Fibroblast of peridontal ligament (primary cell): ENCODE data around the gene ADAM30.
A peak's percentile ranks its signal among the peaks of the same experiment; 100 is the strongest.

Experiments used
- DNase-seq: peaks from one replicate; pipeline ENCODE4 v3.0.0-alpha.2; 2010; ENCODE audit errors: extremely low read depth

Gene ADAM30

DNA sequence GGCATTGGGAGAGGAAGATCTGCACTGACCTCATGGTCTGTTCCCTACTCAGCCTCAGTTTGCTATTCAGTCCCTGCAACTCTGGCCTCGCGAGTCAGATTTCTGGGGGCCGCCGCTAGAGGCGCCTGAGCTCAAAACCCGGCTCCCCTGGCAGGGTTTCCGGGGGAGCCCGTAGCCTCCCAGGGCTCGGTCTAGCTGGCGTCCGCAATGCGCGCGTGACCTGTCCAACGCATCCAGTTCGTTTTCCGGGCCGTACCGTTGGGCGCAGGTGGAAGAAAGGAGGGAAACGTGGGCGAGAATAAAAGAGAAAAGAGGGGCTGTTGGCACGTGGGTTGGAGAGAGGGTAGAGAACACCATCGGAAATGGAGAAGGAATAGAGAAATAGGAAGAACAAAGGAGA, at the start of gene ADAM30:
Gene ADAM30 (minus strand): TSS at position 213 of the 400 bp plus-strand sequence. CDS start 179 bp downstream, at position 34.
- no peak for DNase-seq

DNA sequence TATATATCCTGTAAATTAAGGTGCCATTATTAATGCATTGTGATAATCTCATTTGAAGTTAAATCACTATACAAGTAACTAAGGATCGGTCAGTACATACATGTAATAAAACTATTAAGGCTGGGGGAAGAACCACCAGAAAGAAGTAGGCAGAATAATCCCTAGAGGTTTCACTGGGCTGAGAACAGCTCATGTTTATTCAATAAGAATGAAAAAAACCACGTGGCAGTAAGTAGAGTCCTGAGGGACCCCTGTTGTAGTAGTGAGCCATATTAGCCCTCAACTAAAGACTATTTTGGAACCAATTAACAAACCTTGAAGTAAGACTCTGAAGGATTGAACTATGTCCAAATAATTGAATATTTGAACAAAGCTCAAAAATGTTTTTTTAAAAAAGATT, 46.9 kb upstream of the ADAM30 start:
- DNase-seq: peak; percentile 59

GRCh38 chr1:119941392-119941791, 45.1 kb upstream of the ADAM30 start:
- DNase-seq: no peak

GRCh38 chr1:119940697-119941096, 44.4 kb upstream of the ADAM30 start:
- DNase-seq: no peak

DNA sequence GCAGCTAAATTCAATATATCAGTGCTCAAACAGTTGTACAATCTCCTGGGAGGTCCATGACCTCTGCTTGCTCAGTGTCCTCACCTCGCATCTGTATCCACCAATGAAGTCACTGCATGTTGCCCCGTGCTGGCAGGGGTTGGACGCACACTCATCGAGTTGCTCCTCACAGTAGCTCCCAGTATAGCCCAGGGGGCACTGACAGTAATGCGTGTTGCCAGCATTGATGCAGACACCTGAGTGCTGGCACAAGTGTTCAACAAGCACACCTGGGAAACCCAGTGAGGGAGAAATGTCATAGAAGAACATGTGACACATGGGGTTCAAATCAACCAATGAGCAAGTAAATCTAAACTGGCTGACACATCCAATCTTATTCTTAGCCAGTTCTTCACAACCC, 40.9 kb upstream of the ADAM30 start:
- no peak for DNase-seq

GRCh38 chr1:119935915-119936314, 39.6 kb upstream of the ADAM30 start:
- no peak for DNase-seq

DNA sequence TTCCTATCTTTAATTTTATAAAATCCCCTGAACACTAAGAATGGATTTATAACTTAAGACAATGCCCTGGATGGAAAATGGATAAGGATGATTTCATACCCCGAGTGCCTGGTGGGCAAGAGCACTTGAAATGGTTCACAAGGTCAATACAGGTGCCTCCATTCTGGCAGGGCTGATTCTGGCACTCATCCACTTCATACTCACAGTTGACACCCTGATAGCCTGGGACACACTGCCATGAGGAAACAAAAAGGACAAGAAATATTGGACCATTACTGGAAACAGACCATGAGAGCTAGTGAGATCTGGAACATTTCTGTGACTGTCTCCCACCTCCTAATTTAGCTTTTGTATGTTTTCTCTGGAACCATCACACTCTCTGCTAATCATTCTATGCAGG, 39.1 kb upstream of the ADAM30 start:
- no peak for DNase-seq

DNA sequence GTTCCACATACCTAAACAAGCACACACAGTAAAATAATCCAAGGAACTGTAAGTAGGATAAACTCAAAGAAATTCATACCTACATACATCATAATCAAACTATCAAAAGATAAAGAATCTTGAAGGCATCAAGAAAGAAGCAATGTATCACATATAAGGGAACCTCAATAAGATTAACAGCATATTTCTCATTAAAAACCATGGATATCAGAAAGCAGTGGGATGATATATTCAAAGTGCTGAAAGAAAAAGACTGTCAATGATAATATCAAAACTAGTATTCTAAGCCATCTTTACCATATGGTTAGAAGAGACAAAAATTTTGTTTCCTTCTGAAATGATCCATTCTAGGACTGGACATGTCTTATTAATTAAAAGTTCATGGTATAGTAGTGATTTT, 37.1 kb upstream of the ADAM30 start:
- DNase-seq: no peak

DNA sequence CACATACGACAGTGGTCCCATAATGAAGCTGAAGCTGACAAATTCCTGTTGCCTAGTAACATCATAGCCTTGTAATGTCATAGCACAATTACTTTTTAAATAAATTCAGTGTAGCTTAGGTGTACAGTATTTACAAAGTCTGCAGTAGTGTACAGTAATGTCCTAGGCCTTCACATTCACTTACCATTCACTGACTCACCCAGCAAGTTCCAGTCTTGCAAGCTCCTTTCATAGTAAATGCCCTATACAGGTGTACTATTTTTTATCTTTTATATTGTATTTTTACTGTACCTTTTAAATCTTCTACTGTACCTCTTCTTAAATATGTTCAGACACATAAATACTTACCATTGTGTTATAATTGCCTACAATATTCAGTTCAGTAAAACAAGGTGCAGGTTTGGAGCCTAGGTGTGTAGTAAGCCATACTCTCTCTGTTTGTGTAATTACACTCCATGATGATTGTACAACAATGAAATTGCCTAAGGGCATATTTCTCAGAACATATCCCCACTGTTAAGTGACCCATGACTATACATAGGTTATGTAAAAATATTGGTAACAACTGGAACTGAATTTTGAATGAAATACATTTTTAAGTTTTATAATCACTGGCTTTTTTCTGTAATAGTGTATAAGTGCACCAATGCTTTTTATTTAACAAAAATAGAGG, 33.5 kb upstream of the ADAM30 start:
- no peak for DNase-seq

DNA sequence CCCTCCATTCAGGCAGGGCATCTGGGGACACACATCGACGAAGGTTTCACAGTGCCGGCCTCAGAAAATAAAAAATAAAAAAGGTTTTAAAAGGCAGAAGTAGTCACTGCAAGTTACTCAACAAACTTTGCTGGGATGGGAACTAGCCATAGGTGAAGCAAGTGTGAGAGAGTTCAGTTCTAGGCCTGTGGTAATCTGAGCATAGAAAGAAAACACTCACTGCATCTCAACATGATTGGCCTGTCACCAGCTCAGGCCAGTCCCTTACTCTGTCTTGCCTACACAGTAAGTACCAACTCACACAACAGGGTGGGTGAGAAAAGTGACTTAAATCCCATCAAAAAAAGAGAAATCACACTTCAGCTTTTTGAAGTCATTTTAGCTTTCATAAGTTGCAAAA, 30.2 kb upstream of the ADAM30 start:
- no peak for DNase-seq

DNA sequence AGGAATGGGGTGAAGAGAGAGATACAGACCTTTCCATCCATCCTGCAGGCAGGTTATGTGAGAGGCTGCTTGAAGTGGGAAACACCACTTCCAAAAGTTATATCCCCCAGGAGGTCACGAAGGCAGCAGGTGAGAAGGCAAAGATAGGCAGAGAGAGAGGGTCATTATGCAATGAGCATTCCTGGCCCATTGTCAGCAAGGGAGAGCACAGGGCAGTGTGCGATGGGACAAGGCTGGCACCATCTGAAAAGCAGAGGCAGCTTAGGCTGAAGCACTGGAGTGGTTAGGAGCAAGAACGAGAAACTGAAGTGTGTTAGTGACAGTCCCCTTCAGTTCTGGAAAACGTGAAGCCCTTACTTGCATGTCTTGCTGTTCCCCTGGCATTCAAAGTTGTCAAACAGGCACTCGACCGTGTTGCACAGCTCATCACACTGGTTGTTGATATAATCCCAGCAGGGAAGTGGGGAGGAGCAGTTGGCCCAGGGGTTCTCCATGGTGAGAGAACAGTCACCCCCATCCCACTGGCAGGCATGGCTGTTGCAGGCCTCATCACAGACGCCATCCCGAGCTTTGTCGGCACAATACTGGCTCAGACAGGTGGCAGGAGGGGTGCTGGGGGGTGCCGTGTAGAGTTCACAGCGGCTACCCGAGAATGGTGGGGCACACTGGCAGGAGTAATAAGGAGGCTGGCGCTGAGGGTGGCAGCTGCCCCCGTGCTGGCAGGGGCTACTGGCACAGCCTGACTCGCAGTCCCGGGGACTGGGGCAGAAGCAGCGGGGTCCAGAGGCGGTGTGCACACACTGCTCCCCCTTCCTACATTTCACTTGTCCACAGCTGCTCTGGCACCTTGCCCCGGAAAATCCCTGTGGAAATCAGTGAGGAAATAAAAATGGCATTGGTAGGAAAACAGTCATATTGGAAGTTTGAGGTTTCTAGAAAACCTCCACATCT, 28.9 kb upstream of the ADAM30 start:
- peak; percentile 11 for DNase-seq

DNA sequence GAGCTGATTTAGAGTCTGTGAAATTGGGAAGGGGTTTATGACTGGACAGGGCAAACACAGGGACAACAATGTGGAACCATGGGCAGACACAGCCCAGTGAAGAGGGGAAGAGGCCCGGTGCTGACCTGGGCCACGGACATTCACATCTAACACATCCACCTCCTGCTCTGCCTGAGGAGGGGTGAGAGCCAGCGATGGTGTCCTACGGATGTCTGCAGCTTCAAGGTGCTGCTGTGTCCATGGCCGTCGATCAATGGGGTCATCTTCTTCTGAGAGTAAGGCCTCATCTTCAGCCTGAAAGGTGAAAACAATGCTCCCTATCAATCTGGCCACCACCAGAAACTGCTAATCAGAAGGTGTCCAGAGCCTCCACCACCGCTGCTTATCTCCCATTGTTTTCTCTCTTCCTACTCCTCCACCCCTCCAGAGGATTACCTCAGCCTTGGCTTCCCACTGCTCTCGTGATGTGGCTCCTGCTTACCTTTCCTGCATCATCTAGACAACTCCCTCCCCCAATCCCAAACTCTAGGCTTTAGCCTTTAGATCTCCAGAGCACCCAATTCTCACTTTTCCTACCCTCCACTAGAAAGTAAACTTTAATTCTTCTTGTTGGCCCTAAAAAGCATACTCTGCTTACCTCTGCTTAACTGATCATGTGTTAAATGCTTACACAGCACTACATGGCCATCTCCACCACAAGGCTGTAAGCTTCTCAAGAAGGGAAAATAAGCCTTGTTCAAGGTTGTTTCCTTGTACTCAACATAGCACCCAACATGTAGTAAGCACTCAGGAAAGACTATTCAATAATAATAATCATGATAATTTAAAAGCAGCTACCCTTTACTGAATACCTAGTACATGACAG, 24.0 kb upstream of the ADAM30 start:
- DNase-seq: no peak

- no peak for DNase-seq
These were observed 22.9 kb upstream of the ADAM30 start for GRCh38 chr1:119919241-119919640.

DNA sequence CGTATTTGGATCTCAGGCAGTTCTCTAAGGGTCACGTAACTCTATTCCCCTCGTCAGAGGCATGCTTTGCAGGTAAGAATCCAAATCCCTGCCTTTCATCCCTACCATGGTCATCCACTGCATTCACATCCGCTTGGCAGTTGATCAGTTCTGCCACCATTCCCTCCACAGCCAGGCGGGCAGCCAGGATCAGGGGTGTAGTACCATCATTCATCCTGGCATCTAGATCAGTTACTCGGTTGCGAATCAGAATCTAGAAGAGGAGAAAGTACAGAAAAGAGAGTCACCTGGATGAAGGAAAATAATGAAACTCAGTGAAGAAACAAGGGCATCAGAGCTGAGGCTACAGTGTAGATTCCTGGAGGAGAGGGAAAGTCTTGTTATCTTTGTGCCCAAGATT, 22.0 kb upstream of the ADAM30 start:
- DNase-seq: no peak

DNA sequence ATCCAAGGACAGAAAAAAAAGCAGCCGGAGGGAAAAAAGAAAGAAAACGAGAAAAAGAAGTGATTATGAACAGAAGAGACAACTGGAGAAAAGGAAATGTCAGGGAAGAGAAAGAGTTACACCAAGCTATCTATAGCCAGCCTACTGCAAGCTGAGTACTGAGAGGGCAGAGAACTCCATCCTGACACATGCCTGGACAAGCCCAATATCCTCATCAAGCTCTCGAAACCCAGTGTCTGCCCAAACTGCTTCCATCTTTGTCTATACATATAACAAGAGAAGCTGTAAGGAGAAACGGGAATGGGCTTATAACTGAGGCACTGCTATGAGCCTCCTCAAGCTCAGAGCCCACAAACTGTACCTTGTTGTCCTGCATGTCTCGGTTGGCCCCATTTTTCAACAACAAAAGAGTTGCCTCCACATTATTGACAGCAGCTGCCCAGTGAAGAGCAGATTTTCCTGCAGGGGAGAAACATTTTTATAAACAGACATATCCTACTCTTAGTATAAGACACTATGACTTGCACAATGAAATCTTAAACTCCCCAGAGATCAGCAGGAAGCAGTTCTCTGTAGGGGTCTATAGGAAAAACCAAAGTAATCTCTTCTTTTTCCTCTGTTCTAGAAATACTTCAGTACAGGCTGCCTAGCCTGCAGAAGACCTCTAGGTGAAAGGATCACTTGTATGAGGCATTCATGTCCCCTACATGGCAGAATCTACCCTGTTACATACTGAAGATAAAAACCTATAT, 21.2 kb upstream of the ADAM30 start:
- no peak for DNase-seq

DNA sequence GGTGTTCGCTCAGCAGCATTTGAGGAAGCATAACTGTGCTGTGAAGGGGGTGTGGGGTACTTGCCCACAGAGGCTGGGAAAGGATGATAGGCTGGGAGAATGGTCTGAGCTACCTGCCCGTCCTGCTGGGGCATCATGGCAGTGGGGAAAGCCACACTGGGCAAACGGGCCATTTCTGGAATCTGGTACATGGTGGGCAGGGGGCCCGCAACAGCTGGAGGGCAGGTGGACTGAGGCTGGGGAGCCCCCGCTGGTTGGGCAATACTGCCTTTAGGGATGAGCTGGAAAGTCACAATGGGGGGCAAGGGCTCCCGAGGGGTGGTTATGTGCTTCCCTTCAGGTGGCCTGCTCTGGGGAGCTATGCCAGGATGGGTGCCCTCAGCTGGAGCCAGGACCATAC, 19.2 kb upstream of the ADAM30 start:
- DNase-seq: no peak

DNA sequence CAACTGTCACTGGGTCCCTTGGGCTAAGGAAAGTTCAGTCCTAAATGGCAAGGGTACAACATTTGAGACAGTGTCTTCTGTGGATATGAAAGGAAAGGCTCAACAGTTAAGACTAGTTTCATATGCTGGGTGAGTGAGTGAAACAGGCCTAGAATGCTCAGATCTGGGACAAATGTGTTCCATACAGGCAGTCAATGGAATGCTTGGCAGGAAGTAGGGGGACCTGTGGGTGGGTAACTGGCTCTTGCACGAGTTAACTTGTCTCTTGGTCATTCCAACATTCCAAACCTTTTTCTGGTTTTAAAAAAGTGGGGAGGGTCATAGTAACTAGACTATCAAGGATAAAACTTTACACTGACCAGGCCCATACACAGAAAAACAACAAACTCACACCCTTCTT, 17.8 kb upstream of the ADAM30 start:
- no peak for DNase-seq

- no peak for DNase-seq
These were observed 16.6 kb upstream of the ADAM30 start for GRCh38 chr1:119912963-119913362.

DNA sequence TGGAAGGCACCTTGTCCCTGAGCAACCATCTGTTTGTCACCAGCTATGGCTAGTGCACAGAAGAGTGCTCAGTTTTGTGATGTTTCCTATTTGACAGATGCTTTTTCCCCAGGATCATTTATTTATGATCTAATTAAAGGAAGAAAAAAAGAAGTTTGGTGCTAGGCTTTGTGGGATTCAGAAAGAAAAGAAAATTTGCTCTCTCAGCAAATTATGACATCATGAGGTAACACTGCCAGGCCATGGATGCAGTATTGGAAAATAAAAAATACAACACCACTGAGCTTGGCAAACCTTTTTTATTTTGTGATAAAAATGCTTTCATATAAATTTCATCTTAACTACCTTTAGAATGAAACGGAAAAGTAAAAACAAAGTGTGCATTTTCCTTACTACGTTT, 15.5 kb upstream of the ADAM30 start:
- no peak for DNase-seq

DNA sequence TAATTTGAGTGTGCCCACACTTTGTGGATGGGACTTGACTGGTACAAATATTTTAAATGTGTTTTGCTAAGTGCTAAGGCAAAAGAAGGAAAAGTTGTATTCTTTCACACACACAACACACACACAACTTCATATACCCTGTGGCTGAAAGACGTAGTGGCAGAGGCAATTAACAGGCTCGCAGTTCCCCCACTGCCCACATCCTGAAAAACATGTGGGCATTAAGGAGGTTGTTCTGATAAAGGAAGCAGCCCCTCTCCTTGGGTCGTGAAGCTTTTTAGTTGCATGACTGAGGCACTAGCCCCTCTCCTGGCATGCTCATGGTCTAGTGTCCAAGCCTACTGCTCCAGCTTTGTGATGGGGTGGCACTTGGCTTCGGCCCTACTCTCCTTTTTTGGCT, 14.3 kb upstream of the ADAM30 start:
- no peak for DNase-seq

DNA sequence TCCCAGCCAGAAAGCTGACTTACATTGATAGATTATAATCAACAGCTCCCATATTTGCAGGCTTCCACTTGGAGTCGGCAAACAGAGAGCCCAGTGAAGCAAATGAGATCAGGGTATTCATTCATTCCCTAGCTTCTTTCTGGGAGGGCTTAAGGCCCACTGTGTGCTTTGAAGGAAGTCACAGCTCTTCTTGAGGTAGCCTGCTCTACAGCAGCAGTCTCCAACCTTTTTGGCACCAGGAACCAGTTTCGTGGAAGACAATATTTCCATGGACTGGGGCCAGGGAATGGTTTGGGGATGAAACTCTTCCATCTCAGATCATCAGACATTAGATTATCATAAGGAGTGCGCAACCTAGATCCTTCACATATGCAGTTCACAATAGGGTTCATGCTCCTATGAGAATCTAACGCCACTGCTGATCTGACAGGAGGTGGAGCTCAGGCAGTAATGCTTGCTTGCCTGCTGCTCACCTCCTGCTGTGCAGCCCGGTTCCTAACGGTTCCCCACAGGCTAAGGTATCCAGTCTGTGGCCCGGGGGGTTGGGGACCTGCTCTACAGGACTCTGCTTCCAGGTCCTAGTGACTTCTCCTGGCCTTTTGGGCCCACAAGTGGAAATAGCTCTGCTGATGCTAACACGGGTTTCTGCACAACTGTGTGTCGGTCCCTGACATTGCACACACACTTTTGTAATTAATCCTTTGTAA, 13.7 kb upstream of the ADAM30 start:
- DNase-seq: no peak
